ENCODE data around the gene KLF7. TPM values are rescaled to one million over a fixed set of nuclear protein-coding genes. Genes with fewer than 3 reads are reported as not detected.

The KLF7 gene
- total RNA-seq, 2 experiments from 2014 or later, result 4.7 to 6.8 TPM

DNA sequence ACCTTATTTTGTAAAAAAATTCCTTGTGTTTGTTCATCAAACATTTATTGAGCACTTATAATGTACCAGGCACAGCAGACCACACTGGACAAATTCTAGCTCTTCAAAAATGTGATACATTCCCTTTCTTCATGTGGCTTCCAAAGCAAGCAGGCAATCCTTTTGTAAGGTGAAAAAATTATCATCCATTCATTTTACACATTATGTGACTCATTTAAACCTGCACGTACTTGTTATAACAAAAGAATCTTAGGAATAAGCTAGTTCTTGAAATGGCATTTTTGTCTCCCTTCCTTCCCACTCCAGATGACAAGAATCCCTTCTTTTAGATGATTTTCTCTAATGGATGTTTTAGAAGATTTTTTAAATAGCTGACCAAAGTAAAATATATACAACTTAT lies 104.6 kb downstream of the KLF7 start:
- Mint-ChIP-seq H3K27ac (no peak overlapping the region), H3K4me3 (no peak overlapping the region), H3K27me3 (peaks cover 21% of the 10 kb centered on the region), H3K4me1 (no peaks in the 10 kb centered on the region), H3K36me3 (no peaks in the 10 kb centered on the region), H3K9me3 (ENCODE audit: low read depth) (no peaks in the 10 kb centered on the region)
- DNase-seq (no peak), ATAC-seq (no peak)
- CTCF ChIA-PET, result no interaction called here

DNA sequence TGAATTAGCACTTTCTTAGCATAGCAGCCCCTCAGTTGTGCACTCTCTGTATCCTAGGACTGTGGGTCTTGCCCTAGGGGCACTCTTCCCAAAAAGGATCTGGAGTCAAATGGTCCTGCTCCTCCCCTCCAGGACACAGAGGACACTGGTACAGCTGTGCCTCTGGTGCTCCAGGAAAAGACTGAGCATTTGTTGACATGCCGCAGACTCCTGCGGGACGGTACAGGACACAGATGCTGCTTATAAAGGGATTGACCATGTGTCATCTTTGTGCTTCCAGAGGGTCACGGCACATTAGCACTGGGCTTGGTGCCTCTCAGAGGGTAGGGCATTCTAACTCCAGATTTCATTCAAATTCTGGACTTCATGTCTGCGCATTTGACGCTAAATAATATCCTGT lies 110.5 kb downstream of the KLF7 start:
- Mint-ChIP-seq H3K4me3 (no peak overlapping the region), H3K4me1 (no peaks in the 10 kb centered on the region), H3K27me3 (peaks cover 10% of the 10 kb centered on the region), H3K9me3 (ENCODE audit: low read depth) (peaks cover 5% of the 10 kb centered on the region), H3K27ac (no peak overlapping the region), H3K36me3 (no peaks in the 10 kb centered on the region)
- DNase-seq (no peak), ATAC-seq (no peak)
- CTCF ChIA-PET, result no interaction called here

DNA sequence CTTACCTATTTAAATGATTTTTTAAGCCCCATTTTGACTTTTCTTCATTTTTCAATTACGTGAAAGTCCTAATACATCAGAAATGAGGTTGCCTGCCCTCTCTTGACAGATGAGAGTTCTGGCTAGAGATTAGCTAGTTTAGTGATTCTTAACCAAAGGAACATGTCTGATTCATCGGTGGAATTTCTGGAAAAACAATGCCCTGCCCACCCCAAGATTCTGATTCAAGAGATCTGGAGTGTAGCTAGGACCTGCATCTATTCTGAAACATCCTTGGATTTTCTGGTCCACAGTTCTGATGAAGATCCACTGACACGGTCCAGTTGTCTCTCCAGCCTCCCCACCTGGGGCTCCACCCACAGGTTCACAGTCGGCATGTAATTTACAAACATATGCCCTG lies 111.2 kb downstream of the KLF7 start:
- Mint-ChIP-seq H3K4me1 (no peaks in the 10 kb centered on the region), H3K36me3 (no peaks in the 10 kb centered on the region), H3K4me3 (no peak overlapping the region), H3K27me3 (peaks cover 10% of the 10 kb centered on the region), H3K9me3 (ENCODE audit: low read depth) (peaks cover 5% of the 10 kb centered on the region), H3K27ac (no peak overlapping the region)
- CTCF ChIA-PET, result no interaction called here
- DNase-seq, result no peak
- no peak for ATAC-seq

DNA sequence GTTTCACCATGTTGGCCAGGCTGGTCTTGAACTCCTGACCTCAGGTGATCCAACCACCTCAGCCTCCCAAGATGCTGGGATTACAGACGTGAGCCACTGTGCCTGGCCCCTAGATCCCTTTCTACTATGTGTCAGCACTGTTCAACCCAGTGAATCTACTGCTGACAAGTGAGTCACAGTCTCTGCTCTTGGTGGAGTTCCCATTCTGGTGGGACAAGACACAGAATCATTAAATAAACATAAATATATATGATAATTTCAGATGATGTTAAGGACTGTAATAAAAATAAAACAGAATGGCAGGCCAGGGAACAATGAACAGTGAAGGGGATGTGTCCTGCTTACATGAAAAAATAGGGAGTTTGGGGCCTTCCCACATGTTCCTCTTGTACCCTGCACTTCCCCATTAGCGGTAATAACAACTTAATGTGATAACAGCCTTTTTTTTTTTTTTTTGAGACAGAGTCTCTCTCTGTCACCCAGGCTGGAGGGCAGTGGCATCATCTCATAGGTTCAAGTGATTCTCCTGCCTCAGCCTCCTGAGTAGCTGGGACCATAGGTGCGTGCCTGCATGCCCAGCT lies 114.3 kb downstream of the KLF7 start:
- ATAC-seq (no peak), DNase-seq (no peak)
- Mint-ChIP-seq H3K27ac (no peak overlapping the region), H3K9me3 (ENCODE audit: low read depth) (peaks cover 5% of the 10 kb centered on the region), H3K4me1 (peaks cover 6% of the 10 kb centered on the region), H3K27me3 (peaks cover 5% of the 10 kb centered on the region), H3K36me3 (no peaks in the 10 kb centered on the region), H3K4me3 (no peak overlapping the region)
- CTCF ChIA-PET, result no interaction called here

DNA sequence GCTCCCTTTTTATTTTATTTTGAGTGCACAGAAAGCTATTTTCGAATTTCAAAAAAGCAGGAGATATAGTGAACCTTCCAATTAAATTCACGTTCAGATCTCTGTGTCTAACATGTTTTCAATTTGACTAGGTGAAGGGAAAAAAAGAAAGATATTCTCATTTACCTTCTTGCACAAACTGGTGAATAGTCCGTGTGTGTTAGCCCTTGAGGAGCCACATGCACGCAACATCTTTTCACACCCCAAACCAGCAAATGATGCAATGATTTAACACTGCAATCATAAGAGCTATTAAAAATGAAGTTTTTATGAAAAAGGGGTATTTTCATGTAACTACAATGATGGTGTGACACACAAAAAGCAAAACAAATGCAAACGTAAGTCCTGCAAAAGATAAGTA lies 116.6 kb downstream of the KLF7 start:
- CTCF ChIA-PET, result interaction anchor here (1.2 kb wide), 1 partner anchor 424 kb away, joined by 3 read pairs; no protein-coding TSS in a partner anchor
- H3K27me3 Mint-ChIP-seq, result peaks cover 4% of the 10 kb centered on the region
- H3K4me3 Mint-ChIP-seq, result no peak overlapping the region
- H3K36me3 Mint-ChIP-seq, result no peaks in the 10 kb centered on the region
- peaks cover 6% of the 10 kb centered on the region for H3K4me1 Mint-ChIP-seq
- DNase-seq, result no peak
- no peak overlapping the region for H3K27ac Mint-ChIP-seq
- no peak for ATAC-seq
- H3K9me3 Mint-ChIP-seq (ENCODE audit: low read depth), result peaks cover 5% of the 10 kb centered on the region

DNA sequence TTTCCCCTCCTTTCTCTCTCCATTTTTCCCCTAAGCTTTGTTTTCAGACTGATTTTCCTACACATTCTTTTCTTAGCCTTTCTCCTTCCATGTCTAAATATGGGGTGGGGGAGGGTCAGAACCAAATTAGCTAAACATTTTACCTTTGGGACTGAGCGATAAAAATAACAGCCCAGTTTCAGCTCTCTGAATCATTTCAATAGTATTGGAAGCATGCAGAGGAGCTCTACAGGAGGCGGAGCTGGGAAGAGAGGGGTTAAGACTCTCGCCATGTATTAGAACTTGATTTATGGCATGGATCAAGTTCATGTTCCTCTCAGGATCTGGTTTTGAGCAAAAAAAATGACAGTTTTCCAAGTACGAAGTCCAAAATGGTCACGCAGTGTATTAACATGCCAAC lies 117.3 kb downstream of the KLF7 start:
- Mint-ChIP-seq H3K9me3 (ENCODE audit: low read depth) (peaks cover 5% of the 10 kb centered on the region), H3K4me1 (peaks cover 6% of the 10 kb centered on the region), H3K27me3 (peaks cover 6% of the 10 kb centered on the region), H3K27ac (no peak overlapping the region), H3K4me3 (no peak overlapping the region), H3K36me3 (no peaks in the 10 kb centered on the region)
- CTCF ChIA-PET, result interaction anchor here (1.2 kb wide), 1 partner anchor 425 kb away, joined by 3 read pairs; no protein-coding TSS in a partner anchor
- DNase-seq (no peak), ATAC-seq (no peak)

DNA sequence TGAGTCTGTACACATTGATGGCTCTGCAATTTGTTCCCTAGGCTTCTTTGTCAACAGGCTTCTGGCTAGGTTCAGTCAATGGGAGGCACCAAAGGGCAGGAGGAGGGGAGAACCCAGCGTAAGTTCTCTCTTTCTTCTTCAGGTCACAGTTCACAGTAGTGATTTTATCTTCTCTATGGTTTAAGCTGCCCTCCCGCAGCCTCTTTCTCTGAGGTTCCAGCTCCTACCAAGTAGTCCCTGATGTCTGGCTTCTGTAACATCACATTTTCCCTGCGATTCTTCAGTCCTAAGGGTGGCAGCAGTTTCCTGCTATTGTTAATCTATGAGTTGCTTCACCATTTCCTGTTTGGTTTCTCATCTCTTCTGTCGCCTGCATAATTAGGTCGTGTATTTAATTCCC lies 119.0 kb downstream of the KLF7 start:
- DNase-seq (no peak), ATAC-seq (peak; percentile 36)
- Mint-ChIP-seq H3K4me3 (no peak overlapping the region), H3K36me3 (no peaks in the 10 kb centered on the region), H3K27me3 (peaks cover 7% of the 10 kb centered on the region), H3K4me1 (peaks cover 6% of the 10 kb centered on the region), H3K9me3 (ENCODE audit: low read depth) (no peaks in the 10 kb centered on the region), H3K27ac (no peak overlapping the region)
- CTCF ChIA-PET, result interaction anchor here (0.9 to 1.0 kb wide), 2 partner anchors 217 to 426 kb away, joined by 3 read pairs; no protein-coding TSS in a partner anchor

DNA sequence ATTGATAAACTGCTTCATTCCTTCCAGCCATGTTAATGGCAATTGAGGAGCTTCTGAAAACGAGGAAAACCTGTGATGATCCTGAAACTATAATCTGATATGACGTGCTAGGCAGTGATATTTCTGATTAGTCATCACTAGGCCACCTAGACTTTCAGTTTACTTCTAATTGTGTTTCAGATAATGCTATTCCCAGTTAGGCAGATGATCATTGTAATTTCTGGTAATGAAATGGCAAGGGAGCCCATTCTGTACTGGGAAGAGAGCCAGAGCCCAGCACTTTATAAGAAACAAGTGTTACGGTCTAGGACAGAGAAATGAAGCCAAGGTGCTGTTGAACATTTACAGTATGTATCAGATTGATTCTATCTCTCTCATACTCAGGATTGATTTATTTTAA lies 120.2 kb downstream of the KLF7 start:
- H3K4me3 Mint-ChIP-seq, result no peak overlapping the region
- H3K36me3 Mint-ChIP-seq, result no peaks in the 10 kb centered on the region
- no peak for DNase-seq
- no peak for ATAC-seq
- peaks cover 6% of the 10 kb centered on the region for H3K4me1 Mint-ChIP-seq
- H3K9me3 Mint-ChIP-seq (ENCODE audit: low read depth), result no peaks in the 10 kb centered on the region
- peaks cover 4% of the 10 kb centered on the region for H3K27me3 Mint-ChIP-seq
- CTCF ChIA-PET, result interaction anchor here (1.2 kb wide), 1 partner anchor 50 kb away, joined by 3 read pairs; no protein-coding TSS in a partner anchor
- no peak overlapping the region for H3K27ac Mint-ChIP-seq

DNA sequence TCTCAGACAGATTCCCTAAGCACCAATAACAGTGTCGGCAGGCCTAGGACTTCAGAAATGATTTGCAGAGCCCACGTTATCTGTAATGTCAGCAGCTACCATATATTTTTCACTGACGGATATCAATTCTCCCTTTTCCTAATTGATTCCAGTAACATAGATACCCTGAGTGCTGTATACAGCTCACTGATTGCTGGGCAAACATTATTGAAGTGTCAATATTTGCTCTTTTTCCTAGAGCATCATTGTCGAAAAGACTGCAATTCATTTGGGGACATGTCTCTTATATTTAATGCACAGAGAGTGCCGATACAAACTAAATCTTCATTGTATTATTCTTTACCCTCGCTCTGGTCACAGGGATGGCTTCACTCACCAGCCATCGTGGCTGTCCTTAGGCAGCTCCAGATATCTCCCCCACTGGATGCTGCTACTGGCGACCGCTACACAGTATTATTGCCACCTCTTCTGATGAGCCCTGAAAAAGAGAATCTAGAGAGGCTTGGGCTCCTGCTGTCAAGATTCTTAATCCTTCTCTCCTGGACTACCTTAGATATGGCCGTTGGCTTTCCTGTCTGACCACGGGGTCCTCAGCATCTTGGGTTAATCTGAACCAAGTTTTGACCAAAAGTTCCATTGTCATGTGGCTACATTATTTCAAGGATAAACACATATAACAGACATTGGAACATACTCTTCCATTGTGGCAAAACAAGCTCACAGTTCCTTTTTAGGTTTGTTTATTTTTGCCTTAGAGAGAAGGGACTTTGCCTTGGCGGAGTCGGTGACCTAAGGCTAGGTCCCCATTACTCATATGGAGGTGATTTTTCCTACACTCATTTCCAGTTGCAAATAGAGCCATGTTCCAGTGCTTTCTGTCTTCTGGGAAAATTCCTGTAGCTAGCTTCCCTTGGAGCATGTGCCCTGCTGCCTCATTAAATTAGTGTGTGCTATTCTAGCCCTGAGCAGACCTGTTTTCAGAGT lies 121.1 kb downstream of the KLF7 start:
- DNase-seq (no peak), ATAC-seq (no peak)
- H3K27ac Mint-ChIP-seq, result no peak overlapping the region
- H3K9me3 Mint-ChIP-seq (ENCODE audit: low read depth), result no peaks in the 10 kb centered on the region
- no peaks in the 10 kb centered on the region for H3K36me3 Mint-ChIP-seq
- H3K4me3 Mint-ChIP-seq, result no peak overlapping the region
- H3K27me3 Mint-ChIP-seq, result peaks cover 4% of the 10 kb centered on the region
- CTCF ChIA-PET, result interaction anchor here (1.2 kb wide), 1 partner anchor 50 kb away, joined by 3 read pairs; no protein-coding TSS in a partner anchor
- H3K4me1 Mint-ChIP-seq, result peaks cover 6% of the 10 kb centered on the region

DNA sequence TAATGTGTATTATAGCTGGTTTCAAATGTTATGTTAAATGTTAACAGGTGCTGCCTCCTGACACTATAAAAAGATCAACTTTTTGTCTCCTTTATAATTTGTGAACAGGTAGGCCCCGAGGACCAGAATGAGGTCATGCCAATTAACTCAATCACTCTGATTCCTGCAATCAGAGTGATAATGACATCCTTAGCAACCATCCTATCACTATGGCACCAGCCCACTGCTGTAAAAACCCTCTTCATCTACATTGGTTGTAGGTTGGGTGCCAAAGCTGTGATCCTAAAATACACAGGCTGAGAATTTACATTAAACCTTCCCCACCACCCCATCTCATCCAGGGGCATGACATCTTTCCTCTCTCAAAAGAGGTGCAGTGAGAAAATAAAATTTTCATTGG lies 122.9 kb downstream of the KLF7 start:
- Mint-ChIP-seq H3K4me1 (peaks cover 6% of the 10 kb centered on the region), H3K9me3 (ENCODE audit: low read depth) (no peaks in the 10 kb centered on the region), H3K4me3 (no peak overlapping the region), H3K27ac (no peak overlapping the region), H3K36me3 (no peaks in the 10 kb centered on the region), H3K27me3 (peaks cover 4% of the 10 kb centered on the region)
- CTCF ChIA-PET, result interaction anchor here (0.7 kb wide), 1 partner anchor 205 kb away, joined by 3 read pairs; no protein-coding TSS in a partner anchor
- ATAC-seq, result no peak
- DNase-seq, result no peak

DNA sequence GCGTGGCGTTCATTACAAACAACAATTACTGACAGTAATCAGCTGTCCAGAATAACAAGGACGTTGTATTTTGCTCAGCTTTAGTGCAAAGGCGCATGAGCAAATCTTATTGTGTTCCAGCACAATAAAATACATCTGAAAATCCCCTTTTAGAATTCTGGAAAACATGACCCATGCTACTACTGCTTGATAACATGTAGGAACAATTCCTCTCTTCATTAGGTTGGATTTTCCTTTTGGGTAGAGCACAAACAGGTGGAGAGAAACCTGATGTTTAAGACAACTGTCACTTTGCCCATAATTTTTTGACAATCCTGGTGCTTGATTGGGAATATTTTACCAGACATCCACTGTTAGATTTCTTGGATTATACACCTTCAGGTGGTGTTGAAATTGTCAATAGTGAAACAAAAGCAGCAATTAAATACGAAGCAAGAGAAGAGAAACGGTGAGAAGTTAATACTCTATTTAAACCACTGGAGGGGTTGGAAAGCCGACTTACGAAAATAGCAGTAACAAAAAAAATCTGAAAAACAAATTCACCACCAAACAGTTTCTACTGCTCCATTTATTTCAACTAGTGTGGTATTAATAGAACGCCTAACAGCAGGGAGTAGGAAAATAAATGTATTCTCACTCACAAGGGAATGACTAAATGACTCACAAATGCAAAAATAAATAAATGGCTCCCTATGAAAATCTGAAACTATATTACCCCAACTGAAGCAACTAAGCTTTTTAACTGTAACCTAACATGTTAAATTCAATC lies 123.8 kb downstream of the KLF7 start:
- CTCF ChIA-PET, result interaction anchor here (0.7 kb wide), 1 partner anchor 204 kb away, joined by 3 read pairs; no protein-coding TSS in a partner anchor
- Mint-ChIP-seq H3K27me3 (peaks cover 4% of the 10 kb centered on the region), H3K4me3 (no peak overlapping the region), H3K9me3 (ENCODE audit: low read depth) (no peaks in the 10 kb centered on the region), H3K27ac (no peak overlapping the region), H3K36me3 (no peaks in the 10 kb centered on the region), H3K4me1 (peaks cover 5% of the 10 kb centered on the region)
- DNase-seq, result no peak
- no peak for ATAC-seq

DNA sequence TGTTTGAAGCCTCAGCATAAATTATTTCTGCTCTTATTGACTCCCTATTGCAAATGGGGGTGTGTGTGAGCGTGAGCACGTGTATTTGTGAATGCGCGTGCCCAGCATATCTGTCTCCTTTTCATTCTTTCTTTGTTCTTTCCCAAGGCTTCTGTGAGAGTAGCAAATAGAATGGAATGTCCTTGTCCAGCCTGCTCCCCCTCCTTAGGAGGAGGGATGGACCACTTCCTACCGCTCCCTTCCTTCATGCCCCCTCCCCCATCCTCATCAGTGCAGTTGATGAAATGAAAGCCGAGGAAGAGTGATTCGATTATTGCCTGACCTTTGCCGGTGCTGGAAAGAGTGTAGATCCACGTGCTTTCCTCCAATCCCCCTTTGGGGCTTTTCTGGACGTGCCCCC lies 124.5 kb downstream of the KLF7 start:
- no peaks in the 10 kb centered on the region for H3K9me3 Mint-ChIP-seq (ENCODE audit: low read depth)
- H3K4me1 Mint-ChIP-seq, result no peaks in the 10 kb centered on the region
- H3K27me3 Mint-ChIP-seq, result peaks cover 4% of the 10 kb centered on the region
- DNase-seq (no peak), ATAC-seq (no peak)
- CTCF ChIA-PET, result no interaction called here
- no peak overlapping the region for H3K27ac Mint-ChIP-seq
- H3K4me3 Mint-ChIP-seq, result no peak overlapping the region
- H3K36me3 Mint-ChIP-seq, result no peaks in the 10 kb centered on the region

DNA sequence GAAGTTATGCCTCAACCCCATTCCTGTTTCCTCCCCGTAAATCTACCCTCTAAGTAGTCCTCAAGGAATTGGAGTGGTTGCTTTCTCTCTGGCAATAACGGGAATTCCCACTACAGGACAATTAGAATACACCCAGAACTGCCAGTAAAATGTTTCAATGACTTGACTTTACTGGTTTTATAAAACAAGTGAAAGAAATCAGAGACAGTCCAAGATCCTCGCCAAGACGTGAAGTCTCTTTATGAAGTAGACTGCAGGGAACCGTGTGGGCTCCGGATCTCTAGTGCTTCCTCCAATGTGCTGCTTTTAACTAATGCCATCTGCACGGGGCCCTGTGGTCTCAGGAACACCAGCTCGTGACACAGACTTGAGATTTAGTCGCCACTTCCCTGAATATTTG lies 125.1 kb downstream of the KLF7 start:
- Mint-ChIP-seq H3K27me3 (peaks cover 4% of the 10 kb centered on the region), H3K9me3 (ENCODE audit: low read depth) (no peaks in the 10 kb centered on the region), H3K36me3 (no peaks in the 10 kb centered on the region), H3K27ac (no peak overlapping the region), H3K4me3 (no peak overlapping the region), H3K4me1 (no peaks in the 10 kb centered on the region)
- DNase-seq (no peak), ATAC-seq (no peak)
- CTCF ChIA-PET, result no interaction called here

Measured in activated CD8-positive, alpha-beta memory T cell treated with anti-CD3 and anti-CD28 coated beads, Interleukin-2, amount 10 ng/mL, durations not matched to agents 7 days and 5 days (primary cell).